Activated CD8-positive, alpha-beta memory T cell treated with anti-CD3 and anti-CD28 coated beads for 48 hours (primary cell): ENCODE measurements around the gene UBR3.
"Not testable (repeated sequence)": the region's sequence is repeated elsewhere in the genome, so short reads cannot be mapped to it uniquely, and the experiment has no call there.

Experiments used
- DNase-seq, 3 experiments: peaks; one replicate each; pipeline ENCODE4 v3.0.0-alpha.2; 2020; ENCODE audit warnings: low read depth in 2 of 3, low spot score in 2 of 3

Gene UBR3

DNA sequence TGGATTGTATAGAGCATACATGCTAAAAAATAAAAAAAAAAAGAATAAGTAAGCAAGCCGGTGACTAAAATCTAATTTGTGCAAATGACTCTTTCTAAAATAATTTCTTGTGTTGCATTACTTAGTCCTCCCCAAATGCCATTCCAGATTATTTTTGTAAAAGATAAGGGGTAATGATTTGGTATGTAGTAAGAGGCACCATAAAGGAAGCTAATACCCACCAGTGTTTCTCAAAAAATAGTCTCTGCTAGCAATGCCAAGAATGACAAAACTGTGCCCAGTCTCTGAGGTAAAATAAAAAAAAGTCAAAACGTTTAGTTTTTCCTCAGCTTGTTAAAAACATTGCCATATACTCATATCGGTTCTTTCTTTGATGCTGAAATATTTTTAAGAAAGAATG is 5.2 kb upstream of the UBR3 start:
- DNase-seq, result no peak

DNA sequence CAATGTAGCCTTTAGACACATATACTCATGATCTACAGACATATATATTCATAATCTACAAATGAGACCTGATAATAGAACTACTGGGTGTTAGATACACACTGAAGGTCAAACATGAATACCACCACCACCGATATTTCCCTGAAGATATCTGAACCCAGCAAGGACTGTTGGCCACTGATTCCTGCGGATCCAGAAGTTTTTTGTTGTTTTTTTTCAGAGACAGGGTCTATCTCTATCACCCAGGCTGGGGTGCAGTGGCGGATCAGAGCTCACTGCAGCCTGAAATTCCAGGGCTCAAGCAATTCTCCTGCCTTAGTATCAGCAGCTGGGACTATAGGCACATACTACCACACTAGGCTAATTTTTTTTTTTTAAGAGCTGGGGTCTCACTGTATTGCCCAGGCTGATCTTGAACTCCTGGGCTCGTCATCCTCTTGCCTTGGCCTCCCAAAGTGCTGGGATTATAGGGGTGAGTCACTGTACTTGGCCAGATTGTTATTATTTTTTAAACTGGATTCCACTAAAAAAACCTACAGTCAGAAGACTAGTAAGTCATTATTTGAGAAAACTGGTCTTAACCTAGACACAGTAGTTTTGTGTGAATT is 4.4 kb upstream of the UBR3 start:
- DNase-seq, result no peak

DNA sequence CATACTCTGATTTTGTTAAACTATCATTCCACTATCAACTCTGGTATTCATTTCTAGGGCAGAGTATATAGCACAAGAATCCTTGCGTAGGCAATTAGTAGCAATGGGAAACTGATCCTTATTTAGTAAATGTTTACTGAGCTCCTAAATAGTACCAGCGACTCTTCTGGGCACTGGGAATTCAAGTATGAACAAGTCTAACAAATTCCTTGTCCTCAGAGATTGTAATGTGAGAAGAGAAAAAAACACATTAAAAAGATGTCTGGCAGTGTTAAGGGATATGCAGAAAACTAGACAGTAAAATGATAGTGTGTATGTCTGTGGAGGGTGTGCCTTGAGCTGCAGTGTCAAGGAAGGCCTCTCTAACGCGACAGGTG is 3.3 kb upstream of the UBR3 start:
- no peak for DNase-seq

DNA sequence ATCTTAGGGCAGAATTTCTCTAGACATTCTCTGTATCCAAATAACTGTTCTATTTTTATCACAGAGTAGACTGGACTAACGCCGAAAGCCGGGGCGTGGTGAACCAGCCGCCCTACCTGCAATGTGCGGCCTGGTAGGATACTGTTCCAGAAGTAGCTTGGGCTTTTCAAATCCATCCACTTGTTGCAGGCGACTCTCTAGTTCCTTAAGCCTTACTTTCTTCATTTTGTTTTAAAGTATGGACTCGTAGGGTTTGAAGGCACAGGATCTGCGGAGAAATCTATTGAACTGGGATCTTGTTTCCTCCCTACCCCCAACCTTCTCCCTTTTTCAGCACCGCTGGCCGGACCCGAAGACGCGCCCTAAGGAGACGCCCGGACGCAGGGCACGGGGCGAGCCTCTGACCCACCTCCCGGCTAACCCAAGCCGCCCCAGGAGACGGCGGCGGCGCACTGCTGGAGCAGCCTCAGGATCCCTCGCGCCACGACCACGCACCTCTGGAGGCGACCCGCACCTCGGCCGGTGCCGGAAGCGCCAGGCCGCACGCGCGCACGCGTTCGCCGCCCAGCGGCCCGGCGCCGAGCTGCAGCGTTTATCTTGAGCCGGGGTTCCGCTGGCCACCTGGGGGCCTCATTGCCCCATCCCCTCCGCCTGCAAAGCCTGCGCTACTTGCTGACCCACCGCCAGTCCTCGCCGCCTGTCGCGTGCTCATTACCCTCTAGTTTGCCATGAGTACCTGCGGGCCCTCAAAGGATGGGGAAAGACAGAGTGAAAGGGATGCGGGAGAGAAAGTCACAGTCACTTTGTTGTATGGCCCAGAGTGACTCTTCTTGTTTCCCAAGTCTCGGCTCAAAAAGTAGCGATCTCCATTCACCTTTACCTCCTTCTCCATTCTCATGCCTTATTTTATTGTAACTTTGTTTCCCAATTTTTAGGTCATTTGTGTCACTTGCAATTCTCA is 2.6 kb upstream of the UBR3 start, which contains the start of gene METTL5:
METTL5 (minus strand) TSS at position 533 of the 961 bp plus-strand sequence; CDS start at position 225, 308 bp downstream.
- peak; percentile 55 to 67 (median 66) for DNase-seq

DNA sequence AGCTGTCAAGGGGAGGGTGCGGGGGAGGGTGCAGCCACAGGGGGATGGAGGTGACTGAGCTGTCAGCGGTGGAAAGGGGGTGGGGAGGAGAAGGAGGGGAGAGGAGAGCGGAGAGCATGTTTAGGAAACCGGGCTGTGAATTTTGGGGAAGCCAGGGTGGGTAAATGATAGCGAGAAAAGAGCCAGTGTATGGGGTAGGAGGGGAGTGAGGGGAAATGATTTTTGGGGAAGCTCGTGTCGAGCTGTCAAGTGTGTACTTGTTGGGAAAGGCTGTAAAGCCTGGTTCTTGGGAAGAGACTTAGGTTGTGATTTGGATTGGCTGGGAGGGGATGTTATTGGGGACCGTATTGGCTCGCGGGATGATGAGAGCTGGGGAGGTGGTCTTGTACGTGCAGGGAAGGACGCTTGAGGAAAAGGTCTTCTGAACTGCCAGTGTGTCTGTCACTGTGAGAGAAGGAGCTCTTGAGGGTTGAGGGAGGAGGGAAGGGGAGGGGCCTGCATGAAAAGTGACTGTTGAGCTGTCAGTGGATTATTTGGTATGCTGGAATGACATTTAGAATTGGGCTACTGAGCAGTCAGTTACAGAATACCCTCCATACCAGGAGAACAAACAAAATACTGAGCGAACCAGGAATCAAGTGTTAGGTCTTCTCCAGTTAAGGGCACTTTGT is 1.0 kb downstream of the UBR3 start:
- DNase-seq, result peak in 1 of 3 experiments; percentile 25

DNA sequence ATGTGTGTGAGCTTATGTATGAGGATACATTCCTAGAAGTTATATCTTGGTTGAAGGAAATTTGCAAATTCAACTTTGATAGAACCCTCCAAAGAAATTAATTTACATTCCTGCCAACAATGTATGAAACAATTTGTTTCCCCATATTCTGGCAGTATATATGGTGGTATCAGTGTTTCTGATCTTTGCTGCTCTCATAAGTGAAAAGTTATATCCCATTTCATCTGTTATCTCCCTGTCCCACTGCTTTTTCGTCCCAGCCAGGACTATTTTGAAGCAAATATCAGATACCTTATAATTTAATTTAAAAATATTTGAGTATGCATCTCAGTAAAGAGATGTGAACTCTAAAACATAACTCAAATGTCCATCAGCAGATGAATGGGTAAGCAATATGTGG is 7.1 kb downstream of the UBR3 start:
- no peak for DNase-seq

DNA sequence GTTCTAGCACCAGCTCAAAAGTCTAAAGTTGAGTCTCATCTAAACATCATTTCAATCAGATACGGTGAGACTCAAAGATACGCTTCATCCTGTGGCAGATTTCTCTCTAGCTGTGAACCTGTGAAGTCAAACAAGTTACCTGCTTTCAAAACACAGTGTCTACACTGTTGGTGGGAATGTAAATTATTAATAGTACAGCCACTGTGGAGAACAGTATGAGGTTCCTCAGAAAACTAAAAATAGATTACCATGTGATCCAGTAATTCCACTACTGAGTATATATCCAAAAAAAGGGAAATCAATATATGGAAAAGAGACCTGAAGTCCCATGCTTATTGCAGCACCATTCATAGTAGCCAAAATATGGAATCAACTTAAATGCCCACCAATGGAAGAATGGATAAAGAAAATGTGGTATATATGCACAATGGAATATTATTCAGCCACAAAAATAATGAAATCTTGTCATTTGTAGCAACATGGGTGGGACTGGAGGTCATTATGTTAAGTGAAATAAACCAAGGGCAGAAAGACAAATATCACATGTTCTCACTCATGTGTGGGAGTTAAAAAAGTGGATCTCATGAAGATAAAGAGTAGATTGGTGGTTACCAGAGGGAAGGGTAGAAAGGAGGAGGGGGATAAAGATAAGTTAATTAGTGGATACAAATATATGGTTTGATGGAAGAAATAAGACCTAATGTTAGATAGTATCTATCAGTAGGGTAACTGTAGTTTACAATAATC is 11.7 kb downstream of the UBR3 start:
- no peak for DNase-seq

DNA sequence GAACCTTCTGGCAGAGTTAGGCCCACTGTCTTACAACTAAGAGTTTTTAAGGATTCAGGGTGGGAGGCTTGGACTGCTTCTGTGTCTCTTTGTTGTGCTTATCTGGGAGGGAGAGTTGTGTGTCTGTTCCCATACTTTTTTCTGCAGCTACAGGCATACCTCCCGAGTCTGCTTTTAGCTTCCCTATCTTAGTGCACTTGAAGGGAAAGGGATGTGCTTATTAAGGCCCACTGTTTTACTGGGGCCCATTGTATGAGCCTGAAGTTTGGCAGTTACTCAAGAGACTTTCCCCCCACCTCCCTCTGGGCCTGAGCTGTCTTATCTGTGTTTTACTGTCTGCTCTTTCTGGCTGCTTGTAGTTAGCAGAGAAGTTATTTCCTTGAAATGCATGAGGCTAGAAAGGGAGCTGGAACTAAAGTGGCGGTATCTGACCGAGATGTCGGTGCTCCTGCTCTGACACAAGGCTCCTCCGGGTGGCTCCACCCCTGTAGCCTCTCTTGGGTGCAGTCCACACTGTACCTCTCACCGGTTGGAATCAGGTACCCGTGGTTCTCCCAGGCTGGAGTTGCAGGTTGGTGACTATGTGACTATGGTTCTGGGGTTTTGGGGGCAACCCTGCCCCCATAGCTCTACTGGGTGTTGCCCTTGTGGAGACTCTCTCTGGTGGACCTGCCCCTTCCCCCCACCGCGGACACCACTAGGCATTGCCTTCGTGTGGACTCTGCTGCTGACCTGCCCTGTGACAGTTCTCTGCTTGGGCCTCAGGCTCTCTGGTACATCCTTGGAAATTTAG is 12.9 kb downstream of the UBR3 start:
- DNase-seq, result no peak

DNA sequence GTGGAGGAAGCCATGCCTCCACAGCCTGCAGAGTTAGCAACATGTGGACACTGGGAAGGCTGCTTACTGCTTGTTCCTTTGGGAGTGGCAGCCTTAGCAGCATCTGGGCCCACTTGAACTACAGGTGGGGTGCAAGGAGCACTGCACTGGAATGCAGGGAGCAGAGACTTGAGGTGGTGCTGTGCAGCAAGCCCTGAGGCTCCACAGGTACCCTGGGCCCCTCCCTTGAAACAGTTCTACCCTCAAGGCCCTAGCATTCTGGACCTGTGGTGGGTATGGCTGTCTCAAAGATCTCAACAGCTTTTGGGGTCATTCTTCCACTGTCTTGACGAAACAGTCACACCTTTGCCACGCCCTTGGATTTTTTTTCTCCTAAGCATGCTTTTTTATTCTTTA is 13.5 kb downstream of the UBR3 start:
- DNase-seq, result no peak

DNA sequence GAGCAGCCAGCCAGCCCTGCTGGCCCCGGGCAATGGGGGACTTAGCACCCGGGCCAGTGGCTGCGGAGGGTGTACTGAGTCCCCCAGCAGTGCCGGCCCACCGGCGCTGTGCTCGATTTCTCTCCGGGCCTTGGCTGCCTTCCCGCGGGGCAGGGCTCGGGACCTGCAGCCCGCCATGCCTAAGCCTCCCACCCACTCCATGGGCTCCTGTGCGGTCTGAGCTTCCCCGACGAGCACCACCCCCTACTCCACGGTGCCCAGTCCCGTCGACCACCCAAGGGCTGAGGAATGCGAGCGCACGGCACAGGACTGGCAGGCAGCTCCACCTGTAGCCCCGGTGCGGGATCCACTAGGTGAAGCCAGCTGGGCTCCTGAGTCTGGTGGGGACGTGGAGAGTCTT is 14.4 kb downstream of the UBR3 start:
- DNase-seq, result not testable (repeated sequence)

DNA sequence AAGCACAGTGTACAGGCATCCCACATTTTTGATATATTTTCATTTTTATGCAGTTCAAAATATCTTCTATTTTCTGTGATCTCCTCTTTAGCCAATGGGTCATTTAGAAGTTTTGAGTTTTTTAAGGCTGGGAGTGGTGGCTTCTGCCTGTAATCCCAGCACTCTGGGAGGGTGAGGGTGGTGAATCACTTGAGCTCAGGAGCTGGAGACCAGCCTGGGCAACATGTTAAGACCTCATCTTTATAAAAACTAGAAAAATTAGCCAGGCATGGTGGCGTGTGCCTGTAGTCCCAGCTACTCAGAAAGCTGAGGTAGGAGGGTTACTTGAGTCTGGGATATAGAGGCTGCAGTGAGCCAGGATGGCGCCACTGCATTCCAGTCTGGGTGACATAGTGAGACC is 17.8 kb downstream of the UBR3 start:
- no peak for DNase-seq

DNA sequence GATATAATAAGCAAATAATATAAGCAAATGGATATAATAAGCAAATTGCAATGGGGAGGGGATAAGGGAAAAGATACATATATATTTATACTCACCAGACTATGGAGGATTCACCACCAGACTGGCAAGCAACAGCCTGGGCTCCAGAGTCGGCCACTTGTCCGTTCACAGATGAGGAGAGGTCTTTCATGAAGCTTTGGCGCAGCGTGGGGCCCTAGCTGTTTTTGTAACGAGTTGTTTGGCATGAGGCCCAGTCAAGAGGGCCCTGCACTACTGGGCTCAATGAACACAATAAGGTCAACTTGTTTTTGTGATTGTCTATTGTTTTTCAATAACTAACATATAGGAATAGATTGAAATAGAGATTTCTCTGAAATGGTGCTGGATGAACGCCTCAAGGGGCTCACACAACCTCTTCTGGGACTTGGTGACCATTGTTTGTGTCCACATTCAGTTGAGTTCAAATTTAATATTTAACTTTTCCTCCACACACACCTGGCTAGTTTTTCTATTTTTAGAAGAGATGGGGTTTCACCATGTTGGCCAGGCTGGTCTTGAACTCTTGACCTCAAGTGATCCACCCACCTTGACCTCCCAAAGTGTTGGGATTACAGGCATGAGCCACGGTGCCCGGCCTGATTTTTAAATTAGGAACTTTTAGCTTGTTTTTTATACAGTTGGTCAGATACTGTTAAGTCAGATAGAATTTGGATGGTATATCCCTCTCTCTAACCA is 21.9 kb downstream of the UBR3 start:
- not testable (repeated sequence) for DNase-seq

DNA sequence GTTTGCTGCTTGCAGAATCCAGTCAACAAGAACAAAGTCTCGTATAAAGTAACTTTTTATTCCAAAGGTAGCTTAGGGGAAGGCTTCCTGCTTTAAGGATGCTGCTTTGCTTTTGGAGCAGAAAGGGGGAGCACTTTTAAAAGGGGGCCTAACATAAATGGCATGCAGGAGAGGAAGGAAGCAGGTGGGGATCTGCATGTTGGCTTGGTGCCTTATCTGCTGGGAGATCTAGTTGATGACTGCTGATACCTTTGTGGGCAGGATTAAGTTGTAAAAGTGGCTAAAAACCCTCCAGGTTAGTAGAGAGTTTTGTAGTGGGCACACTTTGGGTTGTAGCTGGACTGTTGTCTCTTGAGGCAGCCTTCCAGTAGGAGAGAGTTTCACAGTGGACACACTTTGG is 22.5 kb downstream of the UBR3 start:
- DNase-seq, result no peak

DNA sequence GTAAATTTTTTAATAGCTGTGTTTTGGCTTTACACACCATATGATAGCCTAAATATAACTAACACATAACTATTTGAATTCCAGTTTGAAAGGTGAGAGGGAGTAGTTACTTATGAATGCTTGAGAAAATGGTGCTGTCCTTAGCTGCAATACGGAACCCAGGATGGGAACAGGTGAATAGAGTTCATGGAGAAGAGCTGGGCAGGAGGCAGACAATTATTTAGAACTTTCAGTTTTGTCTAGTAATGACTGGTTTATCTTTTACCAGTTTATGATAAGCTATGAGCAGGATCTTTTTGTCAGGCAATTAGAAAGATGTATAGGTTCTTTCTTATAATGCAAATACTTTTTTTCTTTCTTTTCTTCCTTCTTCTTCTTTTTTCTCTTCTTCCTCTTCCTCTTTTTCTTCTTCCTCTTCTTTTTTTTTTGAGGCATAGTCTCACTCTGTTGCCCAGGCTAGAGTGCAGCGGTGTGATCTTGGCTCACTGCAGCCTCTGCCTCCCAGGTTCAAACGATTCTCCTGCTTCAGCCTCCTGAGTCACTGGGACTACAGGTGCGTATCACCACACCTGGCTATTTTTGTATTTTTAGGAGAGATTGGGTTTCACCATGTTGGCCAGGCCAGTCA is 25.9 kb downstream of the UBR3 start:
- DNase-seq, result no peak

DNA sequence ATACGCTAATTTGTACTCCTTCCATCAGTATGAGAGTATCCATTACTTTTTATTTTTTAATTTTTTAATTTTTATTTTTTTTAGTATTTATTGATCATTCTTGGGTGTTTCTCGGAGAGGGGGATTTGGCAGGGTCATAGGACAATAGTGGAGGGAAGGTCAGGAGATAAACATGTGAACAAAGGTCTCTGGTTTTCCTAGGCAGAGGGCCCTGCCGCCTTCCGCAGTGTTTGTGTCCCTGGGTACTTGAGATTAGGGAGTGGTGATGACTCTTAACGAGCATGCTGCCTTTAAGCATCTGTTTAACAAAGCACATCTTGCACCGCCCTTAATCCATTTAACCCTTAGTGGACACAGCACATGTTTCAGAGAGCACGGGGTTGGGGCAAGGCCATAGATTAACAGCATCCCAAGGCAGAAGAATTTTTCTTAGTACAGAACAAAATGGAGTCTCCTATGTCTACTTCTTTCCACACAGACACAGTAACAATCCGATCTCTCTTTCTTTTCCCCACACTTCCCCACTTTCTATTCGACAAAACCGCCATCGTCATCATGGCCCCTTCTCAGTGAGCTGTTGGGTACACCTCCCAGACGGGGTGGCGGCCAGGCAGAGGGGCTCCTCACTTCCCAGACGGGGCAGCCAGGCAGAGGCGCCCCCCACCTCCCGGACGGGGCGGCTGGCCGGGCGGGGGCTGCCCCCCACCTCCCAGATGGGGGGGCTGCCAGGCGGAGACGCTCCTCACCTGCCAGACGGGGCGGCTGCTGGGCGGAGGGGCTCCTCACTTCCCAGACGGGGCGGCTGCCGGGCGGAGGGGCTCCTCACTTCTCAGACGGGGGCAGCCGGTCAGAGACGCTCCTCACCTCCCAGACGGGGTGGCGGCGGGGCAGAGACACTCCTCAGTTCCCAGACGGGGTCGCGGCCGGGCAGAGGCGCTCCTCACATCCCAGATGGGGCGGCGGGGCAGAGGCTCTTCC is 28.3 kb downstream of the UBR3 start:
- not testable (repeated sequence) for DNase-seq

DNA sequence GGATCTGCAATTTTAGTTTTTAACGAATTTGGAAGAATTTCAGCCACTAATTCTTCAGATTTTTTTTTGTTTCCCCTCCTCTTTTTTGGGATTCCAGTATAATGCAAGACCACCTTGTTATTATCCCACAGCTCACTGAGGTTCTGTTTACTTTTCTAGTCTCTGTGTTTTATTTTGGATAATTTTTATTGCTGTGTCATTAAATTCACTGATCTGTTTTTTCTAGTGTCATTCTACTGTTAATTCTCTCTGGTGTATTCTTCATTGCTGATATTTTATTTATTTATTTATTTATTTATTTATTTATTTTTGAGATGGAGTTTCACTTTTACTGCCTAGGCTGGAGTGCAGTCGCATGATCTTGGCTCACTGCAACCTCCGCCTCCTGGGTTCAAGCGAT is 32.2 kb downstream of the UBR3 start:
- no peak for DNase-seq

DNA sequence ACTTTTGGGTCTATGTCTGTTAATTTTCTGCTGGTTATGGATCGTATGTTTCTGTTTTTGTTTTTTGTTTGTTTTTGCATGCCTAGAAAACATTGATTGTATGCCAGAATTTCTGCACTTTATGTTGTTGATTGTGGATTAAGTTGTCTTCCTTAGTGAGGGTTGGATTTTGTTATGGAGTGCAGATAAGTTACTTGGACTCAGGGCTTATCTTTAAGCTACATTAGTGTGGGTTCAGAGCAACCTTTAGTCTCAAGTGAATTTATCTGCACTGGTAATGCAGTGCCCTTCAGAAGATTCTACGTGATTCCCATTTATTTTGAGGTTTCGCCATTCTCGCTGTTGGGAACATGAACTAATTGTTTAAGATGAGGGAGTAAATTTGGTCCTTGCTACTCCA is 32.9 kb downstream of the UBR3 start:
- no peak for DNase-seq

DNA sequence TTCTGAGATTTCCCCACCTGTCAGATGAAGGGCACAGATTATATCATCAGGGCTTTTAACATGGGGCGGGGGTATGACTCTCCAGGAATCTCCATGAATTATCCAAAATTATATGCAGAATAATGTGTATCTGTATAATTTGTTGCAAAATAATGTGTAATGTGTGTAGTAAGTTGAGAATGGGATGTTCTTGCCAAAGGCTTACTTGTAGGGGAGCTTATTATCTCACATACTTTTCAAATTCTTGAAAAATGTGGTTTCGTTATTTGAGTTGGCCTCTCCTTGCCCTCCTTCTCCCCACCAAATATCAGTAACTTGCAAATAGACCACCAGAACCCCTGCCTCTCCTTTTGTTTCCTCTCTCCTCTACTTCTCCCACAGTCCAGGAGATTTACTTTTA is 35.6 kb downstream of the UBR3 start:
- DNase-seq, result no peak
